HG02885 (cell line): ENCODE results near the gene LYRM9.
"Not testable (repeated sequence)": the region's sequence is repeated elsewhere in the genome, so short reads cannot be mapped to it uniquely, and the experiment has no call there.

ENCODE experiments used
- ATAC-seq: cut with Tn5 transposase; IDR thresholded peaks from one replicate; pipeline ENCODE4 v1.9.1; 2021; ENCODE audit warnings: mild to moderate bottlenecking; ENCODE audit not compliant: unreplicated experiment, poor library complexity

Gene LYRM9

GRCh38 chr17:27907976-27908558 is 14.9 kb upstream of the LYRM9 start:
- no peak for ATAC-seq

- no peak for ATAC-seq
These were observed 13.5 kb upstream of the LYRM9 start for GRCh38 chr17:27906623-27907022.

GRCh38 chr17:27906226-27906580 is 13.0 kb upstream of the LYRM9 start:
- ATAC-seq, result no peak

- ATAC-seq, result no peak
These were observed 12.5 kb upstream of the LYRM9 start for GRCh38 chr17:27905447-27906225.

GRCh38 chr17:27904534-27905446 is 11.6 kb upstream of the LYRM9 start:
- ATAC-seq, result no peak

GRCh38 chr17:27904114-27904513 is 10.9 kb upstream of the LYRM9 start:
- ATAC-seq, result no peak

- ATAC-seq, result no peak
These were observed 6.4 kb upstream of the LYRM9 start for GRCh38 chr17:27899525-27899924.

- ATAC-seq, result no peak
These were observed 4.9 kb upstream of the LYRM9 start for GRCh38 chr17:27898096-27898495.

- ATAC-seq, result no peak
These were observed 3.5 kb upstream of the LYRM9 start for GRCh38 chr17:27896701-27897100.

- no peak for ATAC-seq
These were observed 2.9 kb upstream of the LYRM9 start for GRCh38 chr17:27895940-27896535.

GRCh38 chr17:27895123-27895895 is 2.1 kb upstream of the LYRM9 start:
- no peak for ATAC-seq

- no peak for ATAC-seq
These were observed 807 bp upstream of the LYRM9 start for GRCh38 chr17:27893841-27894503.

GRCh38 chr17:27892542-27892865 is 661 bp downstream of the LYRM9 start:
- ATAC-seq, result no peak

GRCh38 chr17:27891841-27892240 is 1.3 kb downstream of the LYRM9 start:
- ATAC-seq, result no peak

- no peak for ATAC-seq
These were observed 3.4 kb downstream of the LYRM9 start for GRCh38 chr17:27889711-27890251.

- no peak for ATAC-seq
These were observed 4.2 kb downstream of the LYRM9 start for GRCh38 chr17:27888945-27889344.

- ATAC-seq, result no peak
These were observed 5.1 kb downstream of the LYRM9 start for GRCh38 chr17:27888067-27888466.

- not testable (repeated sequence) for ATAC-seq
These were observed 6.7 kb downstream of the LYRM9 start for GRCh38 chr17:27886348-27886906.
